ENCODE measurements around the gene ALDH1A3.

DNA sequence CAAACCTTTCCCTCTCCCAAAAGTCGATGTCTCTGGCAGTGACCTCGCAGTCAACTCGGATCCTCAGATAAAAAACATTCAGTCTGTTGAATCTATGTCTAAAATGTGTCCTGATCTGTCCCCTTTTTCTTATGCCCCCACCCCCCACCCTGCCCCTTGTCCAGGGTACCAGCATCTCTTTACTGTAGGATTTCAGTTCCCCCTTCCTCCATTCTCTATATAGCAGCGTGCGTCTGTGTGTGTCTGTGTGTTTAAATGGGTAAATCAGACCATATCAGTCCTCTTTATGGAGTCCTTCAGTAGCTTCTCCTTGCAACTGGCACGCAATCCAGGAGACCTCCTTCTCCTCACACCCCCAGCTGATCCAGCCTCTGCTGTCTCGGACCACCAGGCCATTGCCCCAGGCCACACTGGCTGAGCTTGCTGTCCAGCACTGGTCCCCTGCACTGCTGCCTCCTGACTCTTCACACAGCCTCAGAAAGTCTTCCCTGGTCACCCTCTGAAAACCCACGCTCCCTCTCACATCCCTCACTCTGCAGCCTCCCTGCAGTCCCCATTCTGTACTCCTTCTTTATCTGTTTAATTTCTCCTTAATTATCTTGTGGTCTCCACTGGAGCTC is 41.0 kb downstream of the ALDH1A3 start:
- TF ChIP-seq POLR2A (IDR thresholded peaks at IDR 0.05), result no peak
- TF ChIP-seq, protein P1, sequence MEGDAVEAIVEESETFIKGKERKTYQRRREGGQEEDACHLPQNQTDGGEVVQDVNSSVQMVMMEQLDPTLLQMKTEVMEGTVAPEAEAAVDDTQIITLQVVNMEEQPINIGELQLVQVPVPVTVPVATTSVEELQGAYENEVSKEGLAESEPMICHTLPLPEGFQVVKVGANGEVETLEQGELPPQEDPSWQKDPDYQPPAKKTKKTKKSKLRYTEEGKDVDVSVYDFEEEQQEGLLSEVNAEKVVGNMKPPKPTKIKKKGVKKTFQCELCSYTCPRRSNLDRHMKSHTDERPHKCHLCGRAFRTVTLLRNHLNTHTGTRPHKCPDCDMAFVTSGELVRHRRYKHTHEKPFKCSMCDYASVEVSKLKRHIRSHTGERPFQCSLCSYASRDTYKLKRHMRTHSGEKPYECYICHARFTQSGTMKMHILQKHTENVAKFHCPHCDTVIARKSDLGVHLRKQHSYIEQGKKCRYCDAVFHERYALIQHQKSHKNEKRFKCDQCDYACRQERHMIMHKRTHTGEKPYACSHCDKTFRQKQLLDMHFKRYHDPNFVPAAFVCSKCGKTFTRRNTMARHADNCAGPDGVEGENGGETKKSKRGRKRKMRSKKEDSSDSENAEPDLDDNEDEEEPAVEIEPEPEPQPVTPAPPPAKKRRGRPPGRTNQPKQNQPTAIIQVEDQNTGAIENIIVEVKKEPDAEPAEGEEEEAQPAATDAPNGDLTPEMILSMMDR (IDR thresholded peaks at IDR 0.05), result no peak

Measured in thyroid gland (tissue), 4 donors.